HepG2 (cell line): ENCODE measurements around the gene KRT36. TPM values are rescaled to one million over a fixed set of nuclear protein-coding genes. Genes with fewer than 3 reads are reported as not detected.

Experiments used
- ATAC-seq: fragments of 200-7000 bp; cut with Tn5 transposase; 3 replicates; pipeline ENCODE4 v1.9.1; 2020; ENCODE audit warnings: mild to moderate bottlenecking, moderate library complexity
- BruUV-seq: library from RNA; stranded (reverse); fragments of 400-500 nt; replicated peaks from 2 replicates; lab custom pipeline; 2021; lab: Mats Ljungman, UMichigan
- CTCF ChIA-PET: fragments of 300-600 bp; formaldehyde crosslinking; extraction: SDS; loops from one replicate; lab custom pipeline; 2021; ENCODE audit warnings: low total read pairs, inconsistent platforms, low intra/inter-chr PET ratio; lab: Yijun Ruan, JAX
- POLR2A ChIA-PET: fragments of 350-600 bp; sonication (Branson Sonifier 250); formaldehyde crosslinking; loops from one replicate; lab custom pipeline; 2020; ENCODE audit warnings: antibody characterized with exemption, inconsistent platforms; lab: Yijun Ruan, JAX
- DNase-seq: peaks from one replicate; pipeline ENCODE4 v3.0.0-alpha.2; 2015; ENCODE audit warnings: low spot score
- FAIRE-seq: peaks from 3 replicates; lab custom pipeline; 2011; peaks lifted over from hg19 to GRCh38; lab: Jason Lieb, UNC
- H2AFZ ChIP-seq: one replicate; pipeline ENCODE4 v1.6.1; 2011; ENCODE audit warnings: low read length, inconsistent platforms
- H3K27ac ChIP-seq: fragments of 300-600 bp; 3 replicates; pipeline ENCODE4 v1.8.0; 2011; ENCODE audit warnings: mixed run types, mild to moderate bottlenecking, mixed read lengths, low read length, inconsistent platforms; ENCODE audit not compliant: insufficient read depth; ENCODE audit errors: extremely low read length
- H3K27me3 ChIP-seq, 2 experiments: fragments of 200-600 bp in 1 of 2; 2 replicates in 1 of 2; 3 replicates in 1 of 2; pipeline versions ENCODE4 v1.6.0 to v1.8.0; 2011; ENCODE audit warnings: low read length in 2 of 2, mild to moderate bottlenecking in 2 of 2, moderate library complexity in 2 of 2, inconsistent platforms in 1 of 2; ENCODE audit not compliant: insufficient read depth in 2 of 2, control insufficient read depth in 1 of 2
- H3K36me3 ChIP-seq, 2 experiments: fragments of 200-600 bp in 1 of 2; replicated peaks in 1 of 2; 2 replicates in 1 of 2; 3 replicates in 1 of 2; pipeline versions ENCODE4 v1.5.1 to v1.8.0; 2011; ENCODE audit warnings: low read length in 2 of 2, inconsistent platforms in 1 of 2; ENCODE audit not compliant: insufficient read depth in 2 of 2, control insufficient read depth in 1 of 2
- H3K4me1 ChIP-seq: 2 replicates; pipeline ENCODE4 v1.5.1; 2012; ENCODE audit warnings: low read length, inconsistent platforms; ENCODE audit not compliant: insufficient read depth
- H3K4me2 ChIP-seq: 2 replicates; pipeline ENCODE4 v1.6.0; 2011; ENCODE audit warnings: low read depth, low read length, inconsistent platforms
- H3K4me3 ChIP-seq, 3 experiments: fragments of 200-600 bp in 1 of 3; sonication (generic), shearing (Covaris generic) in 1 of 3; replicated peaks in 1 of 3; 2 replicates each; pipeline ENCODE4 v1.5.1; 2011 to 2016; ENCODE audit warnings: low read length in 3 of 3, inconsistent platforms in 2 of 3, low read depth in 2 of 3, mild to moderate bottlenecking in 2 of 3, control low read depth in 1 of 3, mixed read lengths in 1 of 3; ENCODE audit not compliant: insufficient read depth in 1 of 3
- H3K79me2 ChIP-seq: one replicate; pipeline ENCODE4 v1.6.1; 2011; ENCODE audit warnings: low read length, inconsistent platforms; ENCODE audit not compliant: insufficient read depth
- H3K9ac ChIP-seq: 2 replicates; pipeline ENCODE4 v1.6.0; 2011; ENCODE audit warnings: mild to moderate bottlenecking, low read depth, low read length, inconsistent platforms; ENCODE audit not compliant: insufficient read depth
- H3K9me3 ChIP-seq: 2 replicates; pipeline ENCODE4 v1.5.1; 2012; ENCODE audit warnings: mild to moderate bottlenecking, low read length
- H4K20me1 ChIP-seq: 2 replicates; pipeline ENCODE4 v1.6.0; 2011; ENCODE audit warnings: inconsistent platforms, mild to moderate bottlenecking, low read length, moderate library complexity; ENCODE audit not compliant: insufficient read depth
- CREM ChIP-seq, 2 experiments: sonication (generic) in 1 of 2; formaldehyde crosslinking in 1 of 2; IDR thresholded peaks; 2 replicates each; pipeline versions ENCODE4 v1.4.0 to v1.6.1; 2016 to 2020; ENCODE audit warnings: antibody characterized with exemption in 1 of 2, mild to moderate bottlenecking in 1 of 2, missing genetic modification reagents in 1 of 2
- ERF ChIP-seq: IDR thresholded peaks from 2 replicates; pipeline ENCODE4 v1.6.1; 2018; ENCODE audit warnings: missing biosample characterization, missing genetic modification reagents
- FOXK1 ChIP-seq: sonication (generic); formaldehyde crosslinking; IDR thresholded peaks from 2 replicates; pipeline ENCODE4 v1.4.0; 2020; ENCODE audit warnings: low read depth, missing genetic modification reagents, borderline replicate concordance
- GPN1 ChIP-seq: sonication (generic); formaldehyde crosslinking; IDR thresholded peaks from 2 replicates; pipeline ENCODE4 v1.5.1; 2020; ENCODE audit warnings: missing genetic modification reagents, borderline replicate concordance
- SAP130 ChIP-seq: IDR thresholded peaks from 2 replicates; pipeline ENCODE4 v1.6.1; 2016; ENCODE audit warnings: low read depth
- SIX4 ChIP-seq: sonication (generic); formaldehyde crosslinking; IDR thresholded peaks from 2 replicates; pipeline ENCODE4 v1.4.0; 2020; ENCODE audit warnings: missing genetic modification reagents
- SKI ChIP-seq: fragments of 450-650 bp; IDR thresholded peaks from one replicate; pipeline ENCODE4 v1.6.1; 2018; ENCODE audit warnings: mild to moderate bottlenecking; ENCODE audit not compliant: partially characterized antibody
- ZC3H13 ChIP-seq: sonication (generic); formaldehyde crosslinking; IDR thresholded peaks from 2 replicates; pipeline ENCODE4 v1.8.1; 2023; ENCODE audit warnings: mild to moderate bottlenecking, missing genetic modification reagents, moderate library complexity
- ZFP36L1 ChIP-seq: sonication (generic); formaldehyde crosslinking; IDR thresholded peaks from 2 replicates; pipeline ENCODE4 v1.8.0; 2022; ENCODE audit warnings: mild to moderate bottlenecking, missing genetic modification reagents, moderate library complexity
- ZHX1 ChIP-seq: sonication (generic); formaldehyde crosslinking; IDR thresholded peaks from 2 replicates; pipeline ENCODE4 v1.8.1; 2022; ENCODE audit warnings: low read depth, mild to moderate bottlenecking, missing genetic modification reagents
- ZNF263 ChIP-seq: sonication (generic); formaldehyde crosslinking; IDR thresholded peaks from 2 replicates; pipeline ENCODE4 v1.4.0; 2020; ENCODE audit warnings: missing genetic modification reagents
- ZNF350 ChIP-seq: sonication (generic); formaldehyde crosslinking; IDR thresholded peaks from 2 replicates; pipeline ENCODE4 v1.4.0; 2020; ENCODE audit warnings: mild to moderate bottlenecking, low read depth, missing genetic modification reagents, borderline replicate concordance
- ZNF512B ChIP-seq: sonication (generic); formaldehyde crosslinking; IDR thresholded peaks from 2 replicates; pipeline ENCODE4 v1.5.1; 2020; ENCODE audit warnings: missing genetic modification reagents, mild to moderate bottlenecking, borderline replicate concordance
- ZNF644 ChIP-seq: IDR thresholded peaks from 2 replicates; pipeline ENCODE4 v1.6.1; 2016; ENCODE audit warnings: low read depth
- ZNF770 ChIP-seq: sonication (generic); formaldehyde crosslinking; IDR thresholded peaks from 2 replicates; pipeline ENCODE4 v1.5.0; 2020; ENCODE audit warnings: mild to moderate bottlenecking, missing genetic modification reagents
- WGBS: methylation state at CpG from one replicate; pipeline ENCODE4 v1.1.6; 2017; ENCODE audit warnings: low lambda C conversion rate; 5-methylcytosine and 5-hydroxymethylcytosine counted together
- in situ Hi-C: cut with HindIII; loops from 2 replicates; pipeline ENCODE4 v1.10.0; 2017; ENCODE audit warnings: low pct_unique_long_range_greater_than_20kb; ENCODE audit not compliant: extremely low pct_ligation_motif_present
- intact Hi-C: fragments of 100-400 bp; cut with micrococcal nuclease; formaldehyde crosslinking; loops from one replicate; pipeline ENCODE4 v1.10.0; 2022; ENCODE audit not compliant: unreplicated experiment
- polyA plus RNA-seq, 8 experiments: library from polyadenylated mRNA; depleted of rRNA in 3 of 8; stranded (reverse) in 7 of 8; unstranded in 1 of 8; fragments of >200 nt; fragmentation: Illumina TruSeq in 4 of 8; extraction: Trizol in 4 of 8; gene quantifications; 2 replicates each; pipeline versions ENCODE4 v1.2.1 to v1.2.3, GENCODE V29; 2011 to 2016; ENCODE audit warnings: low read depth in 4 of 8, missing spikeins in 1 of 8, mixed read lengths in 1 of 8; ENCODE audit not compliant: insufficient read depth in 1 of 8
- total RNA-seq, 5 experiments: library from RNA; depleted of rRNA; stranded (reverse); fragments of >200 nt; fragmentation: Illumina TruSeq; extraction: Trizol; gene quantifications; 2 replicates each; pipeline ENCODE4 v1.2.3, GENCODE V29; 2016; ENCODE audit warnings: low read depth in 1 of 5

KRT36 gene
- total and polyA plus RNA-seq, 2 of the 13 experiments (the other 11 are each of a cell fraction or from before 2014, with no cell fraction given) = not detected

GRCh38 chr17:41529491-41529915 lies 39.8 kb upstream of the KRT36 start (continued):
- no peak for TF ChIP-seq ZNF512B (CRISPR knock-in tag)
- TF ChIP-seq ZHX1 (CRISPR knock-in tag) = no peak
- no peak for TF ChIP-seq ZNF350 (CRISPR knock-in tag)

- 10% methylated on average over 8 of the region's 10 CpGs for WGBS
- H3K4me3 ChIP-seq = peak overlapping the region in 2 of 3 experiments; percentile 3 to 84; a peak in 2 of 6 replicates
- ChIA-PET POLR2A (interaction anchor here (0.6 to 3.3 kb wide), 16 partner anchors 9 to 710 kb away, joined by 3 to 26 read pairs (median 4); partner anchors contain the start of gene EIF1), CTCF (interaction anchor here (0.5 kb wide), 1 partner anchor 33 kb away, joined by 3 read pairs; no protein-coding TSS in a partner anchor)
- H3K4me1 ChIP-seq = peaks cover 54% of the 10 kb centered on the region
- FAIRE-seq (no peak), DNase-seq (no peak), ATAC-seq (no peak; the same call in 2 of the 3 replicates)
- BruUV-seq = no TSS peak
- H3K27ac ChIP-seq = no peak overlapping the region
- H3K9me3 ChIP-seq = no peaks in the 10 kb centered on the region
- H4K20me1 ChIP-seq = no peaks in the 10 kb centered on the region
- H3K9ac ChIP-seq = no peak overlapping the region
- intact Hi-C loops = loop anchor here (10.0 kb wide), 1 partner anchor 624 kb away; no protein-coding TSS in a partner anchor
- peak overlapping the region; percentile 84 for H3K4me2 ChIP-seq
- H3K36me3 ChIP-seq = peaks cover 0 to 2% of the 10 kb centered on the region in 2 experiments; a peak in 1 of 5 replicates
- peaks cover 7% of the 10 kb centered on the region for H3K79me2 ChIP-seq
- in situ Hi-C loops = no loop called here
- H3K27me3 ChIP-seq = peaks cover 0 to 3% of the 10 kb centered on the region in 2 experiments; a peak in 1 of 5 replicates
- no peak overlapping the region for H2AFZ ChIP-seq
- TF ChIP-seq SKI (no peak), ZNF644 (CRISPR knock-in tag) (no peak), CREM (IDR thresholded peaks at IDR 0.05) (no peak), CREM (CRISPR knock-in tag; IDR thresholded peaks at IDR 0.05) (no peak), ZC3H13 (CRISPR knock-in tag) (no peak), ZNF263 (peak; percentile 53), GPN1 (no peak), ZNF770 (CRISPR knock-in tag) (0 out of 2 replicates have a peak, but pooled peaks have one; percentile 2), SIX4 (CRISPR knock-in tag) (no peak), ERF (peak; percentile 3; the same call in 1 of the 2 replicates), SAP130 (0 out of 2 replicates have a peak, but pooled peaks have one; percentile 22), ZFP36L1 (CRISPR knock-in tag) (no peak), FOXK1 (no peak)
Measured at GRCh38 chr17:41528959-41529353, 39.2 kb upstream of the KRT36 start.
